ENCODE data around the gene HS6ST2.

- TF ChIP-seq CTCF (IDR thresholded peaks at IDR 0.05; ENCODE audit: low read depth, low read length, missing input control), result no peak
- TF ChIP-seq NR2F2 (IDR thresholded peaks at IDR 0.05), result no peak
Observed at GRCh38 chrX:132750331-132751062, 207.9 kb downstream of the HS6ST2 start.
